Measurements from ENCODE around the gene FOXK1.

DNA sequence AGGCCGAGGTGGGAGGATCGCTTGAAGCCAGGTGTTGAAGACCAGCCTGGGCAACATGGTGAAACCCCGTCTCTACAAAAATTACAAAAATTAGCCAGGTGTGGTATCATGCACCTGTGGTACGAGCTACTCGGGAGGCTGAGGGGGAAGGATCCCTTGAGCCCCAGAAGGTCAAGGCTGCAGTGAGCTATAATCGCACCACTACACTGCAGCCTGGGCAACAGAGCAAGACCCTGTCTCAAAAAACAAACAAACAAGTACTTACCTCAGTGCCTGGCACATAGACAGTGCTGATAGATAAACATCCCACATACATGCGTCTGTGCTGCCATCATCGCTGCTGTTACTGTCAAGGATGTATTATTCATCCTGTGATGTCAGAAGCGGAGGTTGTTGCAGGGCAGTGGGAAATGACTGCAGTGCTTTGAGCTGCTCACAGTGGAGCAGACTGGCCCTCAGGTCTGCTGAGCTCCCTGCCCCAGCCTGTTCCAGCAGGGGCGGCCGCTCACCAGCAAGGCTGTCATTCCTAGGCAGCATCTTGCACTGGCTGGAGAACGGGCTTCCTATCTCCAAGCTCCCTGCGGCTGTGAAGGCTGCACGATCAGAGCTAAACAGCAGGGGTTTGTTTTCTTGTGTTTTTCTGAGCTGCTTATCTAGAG is 18.6 kb downstream of the FOXK1 start:
- peak in 2 of 6 experiments; percentile 17 to 23 for TF ChIP-seq CTCF (IDR thresholded peaks at IDR 0.05)
- peak; percentile 69 to 98 for TF ChIP-seq POLR2A (IDR thresholded peaks at IDR 0.05)

All from adrenal gland (tissue), 5 donors.